Superior temporal gyrus (tissue), 1 donor: ENCODE data around the gene TRIM65.

ENCODE experiments used
- DNase-seq: peaks from one replicate; pipeline ENCODE4 v3.0.0-alpha.2; 2016; ENCODE audit errors: extremely low spot score

Gene TRIM65

DNA sequence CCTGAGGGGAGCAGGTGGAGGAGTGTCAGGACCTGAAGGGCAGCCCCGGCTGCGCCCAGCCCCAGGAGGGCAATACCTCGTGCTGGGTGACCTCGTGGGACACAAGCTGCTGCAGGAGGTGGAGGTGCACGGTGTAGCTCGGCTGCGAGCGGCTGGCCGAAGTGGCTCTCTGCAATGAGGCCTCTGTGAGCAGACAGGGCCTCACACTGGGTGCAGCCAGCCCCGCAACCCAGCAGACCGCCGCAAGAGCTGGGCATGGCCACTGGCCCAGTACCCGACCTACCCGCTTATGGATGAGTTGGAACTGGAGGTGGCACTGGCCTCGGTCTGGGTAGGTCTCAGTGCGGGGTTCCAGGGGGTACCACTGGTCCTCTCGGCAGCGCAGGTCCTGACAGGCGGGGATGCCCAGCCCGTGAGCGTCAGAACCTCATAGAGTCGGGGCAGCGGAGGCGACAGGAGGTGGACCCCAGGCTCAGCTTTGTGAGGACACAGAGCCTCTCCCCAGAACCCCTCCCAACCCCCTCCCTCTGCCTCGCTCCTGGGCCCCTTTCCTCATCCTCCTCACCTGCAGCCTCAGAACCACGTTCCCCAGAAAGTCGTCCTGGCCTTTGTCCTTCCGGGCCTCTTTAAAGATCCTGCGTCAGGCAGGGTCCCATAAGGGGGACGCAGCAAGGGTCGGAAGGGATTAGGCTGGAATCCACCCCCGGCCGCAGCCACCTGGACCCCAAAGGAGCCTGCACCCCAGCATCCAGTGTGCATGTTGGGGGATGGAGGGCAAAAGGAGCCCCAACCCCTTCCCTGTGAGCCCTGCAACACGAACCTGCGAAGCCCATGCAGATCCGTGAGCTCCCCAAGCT lies 56.6 kb downstream of the TRIM65 start:
- no peak for DNase-seq
